DOHH2 (cell line): ENCODE data around the gene ASGR1.
"Not testable (repeated sequence)": the region's sequence is repeated elsewhere in the genome, so short reads cannot be mapped to it uniquely, and the experiment has no call there.

Experiments used
- H3F3A ChIP-seq: fragments of 200-600 bp; sonication (generic), shearing (Covaris generic); 2 replicates; pipeline ENCODE4 v1.6.0; 2016; ENCODE audit warnings: antibody characterized with exemption, mild to moderate bottlenecking; ENCODE audit not compliant: control insufficient read depth, insufficient read depth
- H3K27ac ChIP-seq: fragments of 200-600 bp; sonication (generic); 2 replicates; pipeline ENCODE4 v1.5.1; 2014; ENCODE audit warnings: low read depth, mild to moderate bottlenecking, low read length, moderate library complexity
- H3K27me3 ChIP-seq: fragments of 200-600 bp; sonication (generic); 2 replicates; pipeline ENCODE4 v1.6.1; 2014; ENCODE audit warnings: mild to moderate bottlenecking, low read length, mixed read lengths; ENCODE audit not compliant: control insufficient read depth
- H3K36me3 ChIP-seq: fragments of 200-600 bp; sonication (generic); 2 replicates; pipeline ENCODE4 v1.6.1; 2014; ENCODE audit warnings: mild to moderate bottlenecking, low read length, moderate library complexity, mixed read lengths; ENCODE audit not compliant: control insufficient read depth
- H3K4me1 ChIP-seq: fragments of 200-600 bp; sonication (generic); 2 replicates; pipeline ENCODE4 v1.6.1; 2014; ENCODE audit warnings: mild to moderate bottlenecking, low read length, mixed read lengths; ENCODE audit not compliant: control insufficient read depth
- H3K4me2 ChIP-seq: fragments of 200-600 bp; sonication (generic); 2 replicates; pipeline ENCODE4 v1.6.0; 2014; ENCODE audit warnings: mild to moderate bottlenecking, low read length, moderate library complexity
- H3K4me3 ChIP-seq: fragments of 200-600 bp; sonication (generic); 2 replicates; pipeline ENCODE4 v1.5.1; 2014; ENCODE audit warnings: mild to moderate bottlenecking, low read length, mixed read lengths
- H3K79me2 ChIP-seq: fragments of 200-600 bp; sonication (generic); 2 replicates; pipeline ENCODE4 v1.6.1; 2014; ENCODE audit warnings: mild to moderate bottlenecking, low read length, mixed read lengths; ENCODE audit not compliant: control insufficient read depth
- H3K9me2 ChIP-seq: fragments of 200-600 bp; sonication (generic); replicated peaks from 2 replicates; pipeline ENCODE4 v1.6.1; 2014; ENCODE audit warnings: mild to moderate bottlenecking, low read length, mixed read lengths; ENCODE audit not compliant: control insufficient read depth
- H3K9me3 ChIP-seq: fragments of 200-600 bp; sonication (generic); 2 replicates; pipeline ENCODE4 v1.6.1; 2014; ENCODE audit warnings: antibody characterized with exemption, low read length, mixed read lengths; ENCODE audit not compliant: control insufficient read depth, insufficient read depth
- H4K20me1 ChIP-seq: fragments of 200-600 bp; sonication (generic); 2 replicates; pipeline ENCODE4 v1.6.0; 2014; ENCODE audit warnings: low read depth, mild to moderate bottlenecking, antibody characterized with exemption, low read length, moderate library complexity; ENCODE audit not compliant: control insufficient read depth, insufficient read depth
- CTCF ChIP-seq: fragments of 200-600 bp; sonication (generic); IDR thresholded peaks from one replicate; pipeline ENCODE4 v1.5.1; 2014; ENCODE audit warnings: antibody characterized with exemption, mild to moderate bottlenecking, low read depth, low read length; ENCODE audit not compliant: poor library complexity, severe bottlenecking
- EZH2phosphoT487 ChIP-seq: fragments of 200-600 bp; sonication (generic); IDR thresholded peaks from 2 replicates; pipeline ENCODE4 v1.6.1; 2017; ENCODE audit warnings: borderline replicate concordance, mild to moderate bottlenecking, antibody characterized with exemption, low read length, moderate library complexity, mixed read lengths

ASGR1 gene

DNA sequence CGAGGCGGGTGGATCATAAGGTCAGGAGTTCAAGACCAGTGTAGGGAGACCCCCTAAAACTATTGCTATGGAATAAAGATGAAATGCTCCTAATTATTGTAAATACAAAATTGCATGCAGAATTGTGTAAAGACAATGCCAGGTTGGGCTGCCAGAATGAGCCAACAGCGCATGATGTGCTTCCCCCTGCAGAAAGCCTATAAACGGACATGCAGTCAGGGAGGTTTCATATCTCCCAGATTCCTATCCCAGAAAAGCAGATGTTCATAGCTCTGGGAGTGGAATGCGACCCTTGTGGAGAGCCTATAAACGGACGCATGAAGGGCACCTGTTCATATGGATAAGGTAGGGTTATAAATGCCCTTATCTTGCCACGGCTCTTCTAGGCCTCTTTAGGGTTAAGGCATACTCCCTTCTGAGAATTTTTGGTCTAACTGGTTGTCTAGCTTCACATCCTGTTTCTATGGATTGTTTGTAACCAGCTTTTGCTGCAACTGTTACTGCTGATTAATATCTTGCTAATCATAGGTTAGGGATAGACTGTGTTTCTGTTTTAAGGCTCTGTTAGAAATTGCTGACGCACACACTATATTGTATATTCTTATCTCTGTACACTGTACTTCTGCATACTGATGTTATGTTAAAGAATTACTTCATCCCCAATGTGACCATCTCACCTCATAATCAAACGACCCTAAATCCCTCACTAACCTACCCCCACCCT, 10.2 kb downstream of the ASGR1 start:
- not testable (repeated sequence) for H4K20me1 ChIP-seq, H3K4me2 ChIP-seq, H3K27ac ChIP-seq, H3K36me3 ChIP-seq, H3K9me3 ChIP-seq, H3K79me2 ChIP-seq, H3F3A ChIP-seq, H3K9me2 ChIP-seq, H3K27me3 ChIP-seq, H3K4me1 ChIP-seq, H3K4me3 ChIP-seq

DNA sequence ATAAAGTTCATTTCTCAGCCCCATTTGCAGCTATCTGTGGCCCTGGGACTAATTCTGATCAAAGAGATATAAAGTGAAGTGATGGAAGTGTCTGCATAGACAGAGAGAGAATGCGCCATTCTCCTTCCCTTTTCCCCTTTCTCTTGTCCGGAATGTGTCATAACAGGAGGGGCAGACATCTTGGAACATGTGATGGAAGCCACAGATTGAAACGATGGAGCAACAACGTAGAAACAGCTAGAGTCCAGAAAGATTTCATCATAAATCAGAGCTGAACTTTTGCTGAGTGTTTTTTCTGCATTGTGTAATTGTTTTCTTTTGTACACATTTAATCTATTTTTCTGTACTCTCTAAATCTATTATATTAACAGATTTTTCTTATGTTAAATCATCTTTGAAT, 11.3 kb downstream of the ASGR1 start:
- H4K20me1 ChIP-seq, result no peaks in the 10 kb centered on the region
- H3K9me2 ChIP-seq, result no peaks in the 10 kb centered on the region
- no peaks in the 10 kb centered on the region for H3K79me2 ChIP-seq
- no peak overlapping the region for H3K27ac ChIP-seq
- no peak overlapping the region for H3K4me2 ChIP-seq
- H3F3A ChIP-seq, result no peaks in the 10 kb centered on the region
- no peaks in the 10 kb centered on the region for H3K4me1 ChIP-seq
- H3K36me3 ChIP-seq, result no peaks in the 10 kb centered on the region
- TF ChIP-seq EZH2phosphoT487 (no peak), CTCF (no peak)
- no peak overlapping the region for H3K4me3 ChIP-seq
- H3K9me3 ChIP-seq, result no peaks in the 10 kb centered on the region
- H3K27me3 ChIP-seq, result no peaks in the 10 kb centered on the region

DNA sequence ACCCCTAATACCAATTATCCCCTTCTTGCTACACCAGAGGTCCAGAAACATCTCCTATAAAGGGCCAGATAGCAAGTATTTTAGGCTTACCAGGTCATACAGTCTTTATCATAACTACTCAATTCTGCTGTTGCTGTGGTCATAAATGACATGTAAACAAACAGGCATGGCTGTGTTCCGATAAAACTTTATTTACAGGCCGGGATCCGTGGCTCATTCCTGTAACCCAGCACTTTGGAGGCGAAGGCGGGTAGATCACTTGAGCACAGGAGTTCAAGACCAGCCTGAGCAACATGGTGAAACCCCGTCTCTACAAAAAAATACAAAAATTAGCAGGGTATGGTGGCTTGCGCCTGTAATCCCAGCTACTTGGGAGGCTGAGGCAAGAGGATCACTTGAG, 12.3 kb downstream of the ASGR1 start:
- no peaks in the 10 kb centered on the region for H3K27me3 ChIP-seq
- no peaks in the 10 kb centered on the region for H3F3A ChIP-seq
- no peaks in the 10 kb centered on the region for H3K9me2 ChIP-seq
- no peaks in the 10 kb centered on the region for H3K79me2 ChIP-seq
- H3K27ac ChIP-seq, result no peak overlapping the region
- no peaks in the 10 kb centered on the region for H3K4me1 ChIP-seq
- no peak overlapping the region for H3K4me3 ChIP-seq
- no peak for TF ChIP-seq CTCF
- no peak for TF ChIP-seq EZH2phosphoT487
- H3K9me3 ChIP-seq, result no peaks in the 10 kb centered on the region
- H3K4me2 ChIP-seq, result no peak overlapping the region
- H3K36me3 ChIP-seq, result no peaks in the 10 kb centered on the region
- H4K20me1 ChIP-seq, result no peaks in the 10 kb centered on the region

DNA sequence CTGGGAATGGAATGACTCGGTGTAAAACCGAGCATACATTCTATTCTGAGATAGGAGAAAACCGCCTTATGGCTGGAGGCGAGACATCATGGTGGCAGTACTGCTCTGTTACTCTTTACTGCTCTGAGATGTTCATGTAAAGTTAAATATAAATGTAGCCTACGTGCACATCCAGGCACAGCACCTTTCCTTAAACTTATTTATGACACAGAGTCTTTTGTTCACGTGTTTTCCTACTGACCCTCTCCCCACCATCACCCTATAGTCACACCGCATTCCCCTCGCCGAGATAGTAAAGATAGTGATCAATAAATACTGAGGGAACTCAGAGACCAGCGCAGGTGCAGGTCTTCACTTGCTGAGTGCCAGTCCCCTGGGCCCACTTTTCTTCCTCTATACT, 19.6 kb downstream of the ASGR1 start:
- H3K9me3 ChIP-seq, H3K27me3 ChIP-seq, H3K4me1 ChIP-seq, H3K27ac ChIP-seq, H3F3A ChIP-seq, H3K9me2 ChIP-seq, H4K20me1 ChIP-seq, H3K4me2 ChIP-seq, H3K79me2 ChIP-seq, H3K36me3 ChIP-seq, H3K4me3 ChIP-seq: not testable (repeated sequence)

GRCh38 chr17:7158424-7158823, 20.7 kb downstream of the ASGR1 start:
- not testable (repeated sequence) for H3K4me1 ChIP-seq, H3K9me3 ChIP-seq, H4K20me1 ChIP-seq, H3K27me3 ChIP-seq, H3K79me2 ChIP-seq, H3K4me3 ChIP-seq, H3F3A ChIP-seq, H3K27ac ChIP-seq, H3K36me3 ChIP-seq, H3K4me2 ChIP-seq, H3K9me2 ChIP-seq
